ENCODE data around the gene PLSCR2. TPM values are rescaled to one million over a fixed set of nuclear protein-coding genes. Genes with fewer than 3 reads are reported as not detected.

Gene PLSCR2
- total and polyA plus RNA-seq, 12 donors, result not detected

GRCh38 chr3:146386936-146387335, 82.4 kb downstream of the PLSCR2 start:
- WGBS, 2 donors, result 93 to 94% methylated on average over 1 of the region's 1 CpG
- intact Hi-C loops (cut with DNase I), result no loop called here
- ATAC-seq, result no peak

GRCh38 chr3:146384786-146385185, 84.6 kb downstream of the PLSCR2 start:
- H3K4me1 ChIP-seq, result no peaks in the 10 kb centered on the region
- H3K27me3 ChIP-seq, result no peaks in the 10 kb centered on the region
- intact Hi-C loops (cut with DNase I), result no loop called here
- no peak for TF ChIP-seq CTCF (IDR thresholded peaks at IDR 0.05)
- no peak overlapping the region for H3K4me3 ChIP-seq
- H3K9me3 ChIP-seq, result no peaks in the 10 kb centered on the region
- H3K27ac ChIP-seq, result no peak overlapping the region
- H3K36me3 ChIP-seq, result no peaks in the 10 kb centered on the region
- DNase-seq, result no peak
- ATAC-seq, result no peak

More at GRCh38 chr3:146386936-146387335, 82.4 kb downstream of the PLSCR2 start:
- H3K4me1 ChIP-seq, result peaks cover 4 to 17% (median 9%) of the 10 kb centered on the region in 9 donors
- DNase-seq, result no peak
- no peaks in the 10 kb centered on the region for H3K27me3 ChIP-seq
- no peak overlapping the region for H3K27ac ChIP-seq
- no peaks in the 10 kb centered on the region for H3K36me3 ChIP-seq
- no peaks in the 10 kb centered on the region for H3K9me3 ChIP-seq
- H3K4me3 ChIP-seq, result no peak overlapping the region
- TF ChIP-seq CTCF (IDR thresholded peaks at IDR 0.05), result no peak

Other genes with a start within 250 kb of the PLSCR2 start
- 10 to 100 TPM in 6 of 10 donors, 1 to 10 TPM in 4; 8.1 to 16.4 (median 12.0) TPM for gene PLSCR4, start 218.5 kb downstream of the PLSCR2 start, total RNA-seq
- gene PLSCR4, start 218.5 kb downstream of the PLSCR2 start, polyA plus RNA-seq, result 1 to 10 TPM; 4.6 to 9.5 TPM
- gene PLSCR1, start 75.0 kb upstream of the PLSCR2 start, total RNA-seq, result 10 to 100 TPM; 11.7 to 72.6 (median 22.5) TPM
- 10 to 100 TPM; 12.1 to 16.9 TPM for gene PLSCR1, start 75.0 kb upstream of the PLSCR2 start, polyA plus RNA-seq
- not detected for gene PLSCR5, start 135.8 kb upstream of the PLSCR2 start, total RNA-seq
- gene PLSCR5, start 135.8 kb upstream of the PLSCR2 start, polyA plus RNA-seq, result not detected

Data from heart right ventricle (tissue), 16 donors.